NCI-H524 (cell line): Measurements from ENCODE around the gene EMC6.

Experiments used
- DNase-seq, 2 experiments: peaks; one replicate each; lab custom pipeline; 2025; lab: John Stamatoyannopoulos, UW

Gene EMC6

GRCh38 chr17:3668279-3669084 lies at the start of gene EMC6, which contains the start of gene TAX1BP3:
EMC6 (plus strand) TSS chr17:3668812; CDS start chr17:3669147, 335 bp downstream.
TAX1BP3 (minus strand) TSS chr17:3668578; CDS start chr17:3668526, 52 bp downstream.
- peak; percentile 71 to 86 for DNase-seq

GRCh38 chr17:3621146-3621720 lies 47.4 kb upstream of the EMC6 start:
- no peak for DNase-seq

GRCh38 chr17:3622977-3623594 lies 45.5 kb upstream of the EMC6 start:
- DNase-seq, result no peak

GRCh38 chr17:3626831-3627768 lies 41.5 kb upstream of the EMC6 start:
- no peak for DNase-seq

GRCh38 chr17:3627769-3628167 lies 40.8 kb upstream of the EMC6 start:
- no peak for DNase-seq

- no peak for DNase-seq
Measured at GRCh38 chr17:3630781-3631180, 37.8 kb upstream of the EMC6 start.

- no peak for DNase-seq
Measured at GRCh38 chr17:3632287-3632686, 36.3 kb upstream of the EMC6 start.

GRCh38 chr17:3635474-3636153 lies 33.0 kb upstream of the EMC6 start:
- peak in 1 of 2 experiments; percentile 1 for DNase-seq

GRCh38 chr17:3636154-3636907 lies 32.3 kb upstream of the EMC6 start, which contains the start of the genes CTNS and SHPK:
CTNS (plus strand) TSS chr17:3636760; CDS start chr17:3640207, 3,447 bp downstream.
SHPK (minus strand) TSS chr17:3636250; CDS start chr17:3636219, 31 bp downstream.
- peak; percentile 76 to 82 for DNase-seq

GRCh38 chr17:3636908-3637373 lies 31.7 kb upstream of the EMC6 start:
- no peak for DNase-seq

- DNase-seq, result peak in 1 of 2 experiments; percentile 2
Measured at GRCh38 chr17:3639981-3640596, 28.5 kb upstream of the EMC6 start.

- no peak for DNase-seq
Measured at GRCh38 chr17:3641014-3641413, 27.6 kb upstream of the EMC6 start.

GRCh38 chr17:3641717-3642486 lies 26.7 kb upstream of the EMC6 start:
- no peak for DNase-seq

- DNase-seq, result no peak
Measured at GRCh38 chr17:3643889-3644349, 24.7 kb upstream of the EMC6 start.

- no peak for DNase-seq
Measured at GRCh38 chr17:3645310-3645709, 23.3 kb upstream of the EMC6 start.

- no peak for DNase-seq
Measured at GRCh38 chr17:3647251-3647650, 21.4 kb upstream of the EMC6 start.

- peak in 1 of 2 experiments; percentile 9 for DNase-seq
Measured at GRCh38 chr17:3647769-3648555, 20.6 kb upstream of the EMC6 start.

GRCh38 chr17:3655766-3656165 lies 12.8 kb upstream of the EMC6 start:
- no peak for DNase-seq
